Gastrocnemius medialis (tissue), 4 donors: ENCODE data around the gene ENPP3. TPM values are rescaled to one million over a fixed set of nuclear protein-coding genes. Genes with fewer than 3 reads are reported as not detected.

ENCODE experiments used
- ATAC-seq, 2 donors: fragments of 150-250 bp; one replicate each; pipeline ENCODE4 v1.9.1; 2016
- DNase-seq, 2 donors: peaks; one replicate each; pipeline ENCODE4 v3.0.0-alpha.2; 2019
- H3K27ac ChIP-seq, 4 donors: fragments of 200-600 bp; sonication (generic); 1 replicate in 1 of 4; 2 replicates in 3 of 4; pipeline ENCODE4 v1.5.1; 2016 to 2018; ENCODE audit warnings: mild to moderate bottlenecking in 2 of 4, moderate library complexity in 1 of 4
- H3K27me3 ChIP-seq, 3 donors: fragments of 200-600 bp; sonication (generic) in 2 of 3; 1 replicate in 1 of 3; 2 replicates in 2 of 3; pipeline versions ENCODE4 v1.5.1 to v1.6.0; 2016 to 2019; ENCODE audit warnings: mild to moderate bottlenecking in 1 of 3, moderate library complexity in 1 of 3
- H3K36me3 ChIP-seq, 2 donors: fragments of 200-600 bp; sonication (generic) in 1 of 2; one replicate each; pipeline ENCODE4 v1.5.1; 2017 to 2018
- H3K4me1 ChIP-seq, 2 donors: fragments of 200-600 bp; sonication (generic) in 1 of 2; one replicate each; pipeline ENCODE4 v1.5.1; 2016 to 2017; ENCODE audit warnings: mild to moderate bottlenecking in 2 of 2
- H3K4me3 ChIP-seq, 4 donors: fragments of 200-600 bp; sonication (generic) in 3 of 4; 1 replicate in 1 of 4; 2 replicates in 3 of 4; pipeline ENCODE4 v1.5.1; 2016 to 2019; ENCODE audit warnings: mild to moderate bottlenecking in 2 of 4
- H3K9me3 ChIP-seq, 3 donors: fragments of 200-600 bp; sonication (generic) in 2 of 3; 1 replicate in 1 of 3; 2 replicates in 2 of 3; pipeline ENCODE4 v1.5.1; 2016 to 2019
- POLR2A ChIP-seq, 2 donors: fragments of 450-650 bp; IDR thresholded peaks; one replicate each; pipeline ENCODE4 v1.6.1; 2017; ENCODE audit warnings: antibody characterized with exemption in 2 of 2, mild to moderate bottlenecking in 2 of 2, moderate library complexity in 2 of 2
- in situ Hi-C, 4 donors: fragments of 200-750 bp; cut with MboI; loops; one replicate each; pipeline versions ENCODE4 v1.15.0 to v1.8.0; 2017; ENCODE audit warnings: low sequenced_read_pairs in 4 of 4
- intact Hi-C: fragments of 100-400 bp; cut with DNase I; formaldehyde crosslinking; loops from one replicate; pipeline ENCODE4 v1.15.1; 2023; ENCODE audit warnings: low total_unique reads
- total RNA-seq, 4 donors: library from RNA; depleted of rRNA; stranded (reverse); fragments of >200 nt; gene quantifications; one replicate each; pipeline versions ENCODE4 v1.1.0 to v1.2.3, GENCODE V29; 2016
- TF ChIP-seq, protein P1 (sequence below), 5 experiments: fragments of 450-650 bp in 3 of 5; fragments of 200-600 bp in 2 of 5; sonication (generic) in 2 of 5; IDR thresholded peaks in 4 of 5; conservative IDR thresholded peaks in 1 of 5; 1 replicate in 4 of 5; 2 replicates in 1 of 5; pipeline ENCODE4 v1.5.1; 2016 to 2019; ENCODE audit warnings: antibody characterized with exemption in 5 of 5, mild to moderate bottlenecking in 3 of 5, moderate library complexity in 3 of 5

Gene ENPP3
- total RNA-seq, 4 donors from 2014 or later, result 0.07 TPM; not detected in 3

- Histone ChIP-seq H3K27me3 (no peaks in the 10 kb centered on the region), H3K4me3 (no peak overlapping the region), H3K4me1 (no peaks in the 10 kb centered on the region), H3K27ac (no peak overlapping the region), H3K9me3 (no peaks in the 10 kb centered on the region), H3K36me3 (no peaks in the 10 kb centered on the region)
- intact Hi-C loops (no loop called here), in situ Hi-C loops (no loop called here)
- ATAC-seq, result no peak
- no peak for TF ChIP-seq POLR2A (IDR thresholded peaks at IDR 0.05)
- TF ChIP-seq, protein P1, sequence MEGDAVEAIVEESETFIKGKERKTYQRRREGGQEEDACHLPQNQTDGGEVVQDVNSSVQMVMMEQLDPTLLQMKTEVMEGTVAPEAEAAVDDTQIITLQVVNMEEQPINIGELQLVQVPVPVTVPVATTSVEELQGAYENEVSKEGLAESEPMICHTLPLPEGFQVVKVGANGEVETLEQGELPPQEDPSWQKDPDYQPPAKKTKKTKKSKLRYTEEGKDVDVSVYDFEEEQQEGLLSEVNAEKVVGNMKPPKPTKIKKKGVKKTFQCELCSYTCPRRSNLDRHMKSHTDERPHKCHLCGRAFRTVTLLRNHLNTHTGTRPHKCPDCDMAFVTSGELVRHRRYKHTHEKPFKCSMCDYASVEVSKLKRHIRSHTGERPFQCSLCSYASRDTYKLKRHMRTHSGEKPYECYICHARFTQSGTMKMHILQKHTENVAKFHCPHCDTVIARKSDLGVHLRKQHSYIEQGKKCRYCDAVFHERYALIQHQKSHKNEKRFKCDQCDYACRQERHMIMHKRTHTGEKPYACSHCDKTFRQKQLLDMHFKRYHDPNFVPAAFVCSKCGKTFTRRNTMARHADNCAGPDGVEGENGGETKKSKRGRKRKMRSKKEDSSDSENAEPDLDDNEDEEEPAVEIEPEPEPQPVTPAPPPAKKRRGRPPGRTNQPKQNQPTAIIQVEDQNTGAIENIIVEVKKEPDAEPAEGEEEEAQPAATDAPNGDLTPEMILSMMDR (IDR thresholded peaks at IDR 0.05 in 4 of 5, conservative IDR thresholded peaks at IDR 0.05 in 1 of 5), result no peak
- no peak for DNase-seq
Measured at GRCh38 chr6:131736811-131737210, 99.7 kb downstream of the ENPP3 start.

DNA sequence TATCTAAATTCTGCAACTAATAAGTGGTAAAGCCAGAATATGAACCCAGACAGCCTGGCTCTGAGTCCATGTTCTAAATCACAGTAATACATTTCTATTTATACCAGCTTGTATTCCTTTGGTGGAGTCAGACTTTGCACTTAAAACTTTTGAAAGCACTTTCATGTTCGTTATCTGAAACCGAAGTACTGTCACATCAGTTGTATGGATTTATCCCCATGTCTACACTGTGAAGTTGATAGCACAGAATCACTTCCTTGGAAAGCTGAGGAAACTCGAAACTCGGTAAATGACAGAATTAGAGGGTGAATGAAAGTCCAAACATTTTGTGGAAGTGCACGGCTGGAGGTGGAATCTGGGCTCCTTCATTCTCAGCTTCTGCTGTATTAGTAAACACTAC is 102.0 kb downstream of the ENPP3 start:
- no peaks in the 10 kb centered on the region for H3K27me3 ChIP-seq
- H3K4me1 ChIP-seq, result no peaks in the 10 kb centered on the region
- TF ChIP-seq, protein P1 (IDR thresholded peaks at IDR 0.05 in 4 of 5, conservative IDR thresholded peaks at IDR 0.05 in 1 of 5), result no peak
- TF ChIP-seq POLR2A (IDR thresholded peaks at IDR 0.05), result no peak
- DNase-seq (no peak), ATAC-seq (no peak)
- H3K9me3 ChIP-seq, result no peaks in the 10 kb centered on the region
- in situ Hi-C loops (no loop called here), intact Hi-C loops (no loop called here)
- no peak overlapping the region for H3K27ac ChIP-seq
- H3K36me3 ChIP-seq, result no peaks in the 10 kb centered on the region
- H3K4me3 ChIP-seq, result no peak overlapping the region

- Histone ChIP-seq H3K27me3 (no peaks in the 10 kb centered on the region), H3K36me3 (no peaks in the 10 kb centered on the region), H3K4me3 (no peak overlapping the region), H3K4me1 (no peaks in the 10 kb centered on the region), H3K9me3 (no peaks in the 10 kb centered on the region), H3K27ac (no peak overlapping the region)
- in situ Hi-C loops, result no loop called here
- intact Hi-C loops, result no loop called here
- ATAC-seq (no peak), DNase-seq (no peak)
- TF ChIP-seq, protein P1 (IDR thresholded peaks at IDR 0.05 in 4 of 5, conservative IDR thresholded peaks at IDR 0.05 in 1 of 5), result no peak
- no peak for TF ChIP-seq POLR2A (IDR thresholded peaks at IDR 0.05)
Measured at GRCh38 chr6:131740161-131740560, 103.1 kb downstream of the ENPP3 start.

GRCh38 chr6:131741688-131742393 is 104.7 kb downstream of the ENPP3 start:
- DNase-seq (no peak), ATAC-seq (no peak)
- Histone ChIP-seq H3K27ac (no peak overlapping the region), H3K4me1 (no peaks in the 10 kb centered on the region), H3K9me3 (no peaks in the 10 kb centered on the region), H3K4me3 (no peak overlapping the region), H3K36me3 (no peaks in the 10 kb centered on the region), H3K27me3 (no peaks in the 10 kb centered on the region)
- intact Hi-C loops (no loop called here), in situ Hi-C loops (no loop called here)
- TF ChIP-seq POLR2A (IDR thresholded peaks at IDR 0.05), result no peak
- TF ChIP-seq, protein P1 (IDR thresholded peaks at IDR 0.05 in 4 of 5, conservative IDR thresholded peaks at IDR 0.05 in 1 of 5), result no peak
